Mononuclear cell (primary cell): ENCODE measurements around the gene VAPB. TPM values are rescaled to one million over a fixed set of nuclear protein-coding genes. Genes with fewer than 3 reads are reported as not detected.

ENCODE experiments used
- H3K27me3 ChIP-seq: 2 replicates; pipeline ENCODE4 v1.6.0; 2011; ENCODE audit warnings: low read length, control low read depth; ENCODE audit not compliant: insufficient read depth
- H3K4me1 ChIP-seq: 2 replicates; pipeline ENCODE4 v1.5.1; 2011; ENCODE audit warnings: mild to moderate bottlenecking, low read length, control low read depth; ENCODE audit not compliant: insufficient read depth
- H3K4me3 ChIP-seq: 2 replicates; pipeline ENCODE4 v1.5.1; 2011; ENCODE audit warnings: mild to moderate bottlenecking, low read length, moderate library complexity
- H3K9me3 ChIP-seq: 2 replicates; pipeline ENCODE4 v1.5.1; 2011; ENCODE audit warnings: low read depth, mild to moderate bottlenecking, control low read depth, low read length
- total RNA-seq: library from RNA; depleted of rRNA; stranded (reverse); fragments of >200 nt; gene quantifications from one replicate; pipeline ENCODE4 v1.2.3, GENCODE V29; 2012

VAPB gene
- total RNA-seq, 1 donor = 10.5 TPM

DNA sequence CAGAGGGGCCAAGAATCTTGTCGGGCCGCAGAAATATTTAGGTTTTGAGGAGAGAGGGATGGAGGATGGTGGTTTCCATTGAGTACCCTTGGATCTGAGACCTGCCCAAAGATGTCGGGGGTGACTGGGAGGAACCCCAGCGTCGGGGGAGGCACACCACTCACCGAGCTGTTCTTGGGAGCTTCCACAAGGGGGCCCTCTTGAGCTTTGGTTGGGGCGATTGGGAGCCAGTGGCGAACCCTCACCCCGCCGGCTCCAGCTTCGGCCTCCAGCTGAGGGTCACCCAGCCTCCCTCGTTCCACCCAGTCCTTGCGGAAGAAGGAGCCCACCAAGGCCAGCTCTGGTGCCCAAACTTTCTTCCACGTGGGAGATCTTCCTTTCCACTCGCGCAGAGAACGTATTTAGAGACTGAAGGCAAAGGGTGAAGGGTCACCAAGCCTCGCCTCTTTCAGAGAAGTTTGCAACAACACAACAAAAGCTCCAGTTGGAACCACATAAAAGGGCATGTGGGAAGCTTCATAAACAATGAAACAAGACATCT lies 92.5 kb downstream of the VAPB start:
- no peaks in the 10 kb centered on the region for H3K27me3 ChIP-seq
- no peaks in the 10 kb centered on the region for H3K4me1 ChIP-seq
- H3K4me3 ChIP-seq = no peak overlapping the region
- H3K9me3 ChIP-seq = peaks cover 9% of the 10 kb centered on the region

DNA sequence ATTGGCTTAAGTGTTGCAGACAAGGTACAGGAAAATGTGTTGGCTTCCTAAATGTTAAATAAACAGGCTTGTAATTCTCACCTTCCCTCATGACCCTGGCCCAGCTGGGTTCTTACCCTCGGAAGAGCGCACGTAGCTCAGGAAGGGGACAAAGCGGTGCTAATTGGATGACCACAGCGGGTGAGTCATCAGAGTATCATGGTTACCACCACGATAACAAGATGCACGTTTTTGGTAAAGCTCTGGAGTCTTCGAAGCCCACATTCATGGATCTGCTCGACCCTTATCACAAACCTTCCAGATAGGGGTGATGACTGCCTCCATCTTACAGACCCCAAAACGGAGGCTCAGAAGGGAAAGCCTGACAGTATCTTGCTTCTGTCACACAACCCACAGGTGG lies 93.4 kb downstream of the VAPB start:
- no peak overlapping the region for H3K4me3 ChIP-seq
- no peaks in the 10 kb centered on the region for H3K4me1 ChIP-seq
- H3K9me3 ChIP-seq = peaks cover 15% of the 10 kb centered on the region
- no peaks in the 10 kb centered on the region for H3K27me3 ChIP-seq

GRCh38 chr20:58483051-58483450 lies 94.0 kb downstream of the VAPB start:
- Histone ChIP-seq H3K27me3 (no peaks in the 10 kb centered on the region), H3K9me3 (peaks cover 15% of the 10 kb centered on the region), H3K4me3 (no peak overlapping the region)

GRCh38 chr20:58483470-58483869 lies 94.4 kb downstream of the VAPB start:
- H3K4me1 ChIP-seq = no peaks in the 10 kb centered on the region
- H3K9me3 ChIP-seq = peaks cover 15% of the 10 kb centered on the region
- no peaks in the 10 kb centered on the region for H3K27me3 ChIP-seq
- no peak overlapping the region for H3K4me3 ChIP-seq

More at GRCh38 chr20:58483051-58483450, 94.0 kb downstream of the VAPB start:
- H3K4me1 ChIP-seq = no peaks in the 10 kb centered on the region

DNA sequence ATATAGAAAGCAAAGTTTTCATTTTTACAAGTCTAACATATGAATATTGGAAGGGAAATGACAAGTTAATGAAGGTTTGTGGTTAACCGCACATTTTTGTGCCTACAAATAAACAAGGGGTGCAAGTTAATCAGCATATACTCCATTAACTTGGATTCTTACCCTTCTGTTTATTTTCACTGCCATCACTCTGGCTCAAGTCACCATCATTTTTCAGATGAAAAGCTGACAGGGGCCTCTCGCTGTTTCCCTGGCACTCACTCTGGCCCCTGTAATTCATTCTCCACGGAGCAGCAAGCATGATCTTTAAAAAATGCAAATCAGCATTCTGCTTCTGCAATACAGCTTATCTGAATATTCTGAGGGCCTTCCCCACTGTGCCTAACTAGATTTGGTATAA lies 96.4 kb downstream of the VAPB start:
- H3K27me3 ChIP-seq = no peaks in the 10 kb centered on the region
- H3K4me1 ChIP-seq = no peaks in the 10 kb centered on the region
- no peak overlapping the region for H3K4me3 ChIP-seq
- H3K9me3 ChIP-seq = peaks cover 15% of the 10 kb centered on the region

DNA sequence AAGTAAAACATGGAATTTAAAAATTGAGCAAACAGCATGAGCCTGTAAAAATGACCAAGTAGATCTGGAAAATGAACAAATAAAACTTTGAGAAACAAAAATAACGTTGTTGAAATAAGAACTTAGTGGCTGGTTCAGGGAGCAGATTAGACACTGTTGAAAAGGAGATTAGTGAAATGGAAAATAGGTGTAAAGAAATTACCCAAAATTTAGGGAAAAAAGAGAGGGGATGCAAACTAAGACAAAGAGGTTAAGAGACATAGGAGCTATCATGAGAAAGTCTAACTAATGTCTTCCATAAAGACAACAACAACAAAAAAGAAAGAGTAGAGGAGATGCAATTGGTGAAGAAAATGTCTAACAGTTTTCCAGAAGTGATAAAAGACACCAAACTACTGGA lies 97.2 kb downstream of the VAPB start:
- Histone ChIP-seq H3K27me3 (no peaks in the 10 kb centered on the region), H3K4me3 (no peak overlapping the region), H3K9me3 (peaks cover 15% of the 10 kb centered on the region), H3K4me1 (no peaks in the 10 kb centered on the region)

DNA sequence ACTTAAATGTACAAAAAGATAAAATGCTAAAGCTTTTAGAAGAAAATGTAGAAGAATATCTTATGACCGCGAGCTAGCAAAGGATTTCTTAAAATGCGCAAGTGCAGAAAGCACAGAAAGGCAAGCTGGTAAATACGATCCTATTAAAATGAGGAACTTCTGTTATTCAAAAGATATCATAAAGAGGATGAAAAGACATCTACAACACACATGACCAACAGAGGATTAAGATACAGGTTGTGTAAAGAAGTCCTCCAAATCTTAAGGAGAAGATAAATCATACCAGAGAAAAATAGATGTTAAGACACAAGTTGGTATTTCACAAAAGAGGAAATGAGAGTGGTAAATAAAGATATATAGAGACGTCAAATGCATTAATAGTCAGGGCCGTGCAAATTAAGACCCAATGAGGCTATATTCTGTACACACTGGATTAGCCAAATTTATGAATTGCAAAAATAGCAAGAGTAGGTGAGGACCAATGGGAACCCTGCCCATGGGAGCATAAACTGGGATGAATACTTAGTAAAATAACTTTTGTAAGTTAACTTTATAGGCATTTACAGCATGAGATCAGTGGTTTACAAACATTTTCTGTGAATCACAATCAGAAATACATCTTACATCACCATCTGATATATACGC lies 103.2 kb downstream of the VAPB start:
- H3K4me3 ChIP-seq = no peak overlapping the region
- H3K9me3 ChIP-seq = no peaks in the 10 kb centered on the region
- H3K27me3 ChIP-seq = no peaks in the 10 kb centered on the region
- no peaks in the 10 kb centered on the region for H3K4me1 ChIP-seq

- no peak overlapping the region for H3K4me3 ChIP-seq
- no peaks in the 10 kb centered on the region for H3K27me3 ChIP-seq
- no peaks in the 10 kb centered on the region for H3K4me1 ChIP-seq
- H3K9me3 ChIP-seq = no peaks in the 10 kb centered on the region
Measured at GRCh38 chr20:58492795-58493524, 103.9 kb downstream of the VAPB start.

DNA sequence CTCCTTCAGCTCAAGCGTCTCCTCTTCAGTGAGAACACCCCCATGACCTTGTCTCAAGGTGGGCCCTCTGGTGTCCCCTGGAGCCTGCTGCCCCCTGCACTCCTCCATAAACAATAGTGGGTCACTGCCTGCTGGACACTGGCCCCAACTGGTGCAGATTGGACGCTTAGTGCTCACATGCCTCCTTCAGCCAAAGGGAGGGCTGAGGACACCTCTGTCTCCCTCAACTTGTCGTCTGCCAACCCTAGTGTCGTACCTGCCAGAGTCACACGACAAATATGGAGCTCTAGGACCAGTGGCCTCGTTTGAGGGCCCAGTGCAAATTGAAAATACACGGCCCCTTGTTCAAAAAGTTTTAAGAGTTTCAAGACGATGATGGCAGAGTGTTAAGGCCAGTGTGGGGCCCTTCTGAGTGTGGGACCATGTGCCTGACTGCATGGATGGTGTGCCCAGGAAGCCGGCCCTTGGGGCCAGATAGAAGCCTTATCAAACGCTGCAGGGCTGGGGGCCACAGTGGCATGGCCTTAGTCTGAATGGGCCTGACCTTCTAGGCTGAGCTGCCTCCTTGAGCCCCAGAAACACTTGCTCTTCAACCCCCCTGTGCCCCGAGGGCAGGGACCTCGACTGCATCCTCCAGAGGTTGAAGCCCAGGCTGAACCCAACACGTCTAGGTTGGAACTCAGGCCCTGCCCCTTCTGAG lies 106.0 kb downstream of the VAPB start:
- no peaks in the 10 kb centered on the region for H3K9me3 ChIP-seq
- no peaks in the 10 kb centered on the region for H3K4me1 ChIP-seq
- no peak overlapping the region for H3K4me3 ChIP-seq
- H3K27me3 ChIP-seq = no peaks in the 10 kb centered on the region

DNA sequence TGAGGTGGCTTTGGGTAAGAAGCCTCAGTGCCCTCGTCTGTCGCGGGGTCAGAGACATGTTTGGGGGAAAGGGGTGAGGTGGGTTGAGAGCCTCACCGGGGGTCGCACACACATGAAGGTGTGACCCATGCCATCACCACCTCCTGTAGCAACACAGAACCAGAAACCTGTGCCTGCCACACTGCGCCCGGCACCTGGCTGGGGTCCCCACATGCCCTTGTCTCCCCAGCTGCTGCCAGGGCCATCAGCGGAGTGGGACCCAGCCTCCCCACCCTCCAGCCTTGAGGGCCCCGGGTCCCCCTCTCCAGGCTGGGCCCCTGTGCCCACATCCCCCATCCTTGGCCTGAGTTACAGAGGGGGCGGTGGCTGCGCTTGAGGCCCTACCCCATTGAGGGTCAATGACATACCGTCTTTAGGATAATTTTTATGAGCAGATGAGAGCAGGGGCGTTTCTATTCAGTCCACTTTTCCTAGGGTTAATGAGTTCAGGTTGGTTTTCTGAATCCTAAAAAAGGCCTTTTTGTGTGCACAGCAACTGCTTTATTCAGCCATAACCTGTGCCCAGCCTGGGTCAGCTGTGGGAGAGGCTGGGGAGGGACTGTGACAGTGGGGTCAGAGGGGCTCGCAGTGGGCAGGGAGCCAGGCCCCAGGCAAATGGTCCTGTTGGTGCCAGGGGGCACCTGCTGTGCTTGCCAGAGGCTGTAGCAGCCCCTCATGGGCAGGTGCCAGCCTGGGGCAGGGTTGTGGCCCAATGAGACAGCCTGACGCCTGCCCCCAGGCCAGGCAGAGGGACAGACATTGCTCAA lies 106.8 kb downstream of the VAPB start:
- H3K9me3 ChIP-seq = no peaks in the 10 kb centered on the region
- no peak overlapping the region for H3K4me3 ChIP-seq
- H3K4me1 ChIP-seq = no peaks in the 10 kb centered on the region
- no peaks in the 10 kb centered on the region for H3K27me3 ChIP-seq

DNA sequence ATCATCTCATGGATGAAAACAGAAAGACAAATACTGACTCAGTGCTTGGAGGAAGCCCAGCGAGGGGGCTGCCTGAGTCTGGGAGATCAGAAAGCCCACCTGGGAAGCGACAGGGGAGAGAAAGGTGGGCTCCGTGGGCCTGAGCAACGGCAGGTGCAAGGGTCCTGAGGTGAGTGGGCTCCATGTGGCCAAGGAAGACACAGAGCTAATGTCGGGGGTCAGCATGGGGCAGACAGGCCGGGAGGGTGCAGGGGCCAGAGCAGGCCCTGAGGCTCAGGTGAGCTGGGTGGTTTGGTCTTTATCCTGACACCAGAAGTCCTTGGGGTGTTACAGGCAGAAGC lies 107.4 kb downstream of the VAPB start:
- Histone ChIP-seq H3K27me3 (no peaks in the 10 kb centered on the region), H3K4me3 (no peak overlapping the region), H3K4me1 (no peaks in the 10 kb centered on the region), H3K9me3 (no peaks in the 10 kb centered on the region)

DNA sequence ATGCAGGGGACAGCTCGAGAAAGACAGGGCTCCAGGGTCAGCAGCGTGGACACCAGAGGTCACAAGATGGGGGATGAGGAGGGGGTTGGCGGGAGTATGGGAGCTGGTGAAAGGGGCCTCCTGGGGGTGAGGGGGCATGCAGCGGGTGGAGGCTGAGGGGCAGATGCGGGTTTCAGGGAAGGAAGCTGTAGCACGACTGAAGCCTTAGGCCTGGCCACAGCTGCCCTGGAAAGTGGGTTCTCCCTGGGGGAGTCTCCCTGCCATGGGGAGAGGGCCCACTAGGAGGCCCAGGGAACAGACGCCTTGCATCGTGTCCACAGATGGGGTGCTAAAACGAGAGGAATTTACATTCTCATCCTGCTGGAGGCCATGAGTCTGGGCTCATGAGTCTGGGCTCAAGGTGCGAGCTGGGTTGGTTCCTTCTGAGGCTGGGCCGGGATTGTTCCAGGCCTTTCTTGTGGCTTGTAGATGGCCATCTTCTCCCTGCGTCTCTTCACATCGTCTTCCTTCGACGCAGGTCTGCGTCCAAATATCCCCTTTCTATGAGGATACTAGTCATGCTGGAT lies 108.1 kb downstream of the VAPB start:
- Histone ChIP-seq H3K4me1 (no peaks in the 10 kb centered on the region), H3K9me3 (no peaks in the 10 kb centered on the region), H3K4me3 (no peak overlapping the region), H3K27me3 (no peaks in the 10 kb centered on the region)

DNA sequence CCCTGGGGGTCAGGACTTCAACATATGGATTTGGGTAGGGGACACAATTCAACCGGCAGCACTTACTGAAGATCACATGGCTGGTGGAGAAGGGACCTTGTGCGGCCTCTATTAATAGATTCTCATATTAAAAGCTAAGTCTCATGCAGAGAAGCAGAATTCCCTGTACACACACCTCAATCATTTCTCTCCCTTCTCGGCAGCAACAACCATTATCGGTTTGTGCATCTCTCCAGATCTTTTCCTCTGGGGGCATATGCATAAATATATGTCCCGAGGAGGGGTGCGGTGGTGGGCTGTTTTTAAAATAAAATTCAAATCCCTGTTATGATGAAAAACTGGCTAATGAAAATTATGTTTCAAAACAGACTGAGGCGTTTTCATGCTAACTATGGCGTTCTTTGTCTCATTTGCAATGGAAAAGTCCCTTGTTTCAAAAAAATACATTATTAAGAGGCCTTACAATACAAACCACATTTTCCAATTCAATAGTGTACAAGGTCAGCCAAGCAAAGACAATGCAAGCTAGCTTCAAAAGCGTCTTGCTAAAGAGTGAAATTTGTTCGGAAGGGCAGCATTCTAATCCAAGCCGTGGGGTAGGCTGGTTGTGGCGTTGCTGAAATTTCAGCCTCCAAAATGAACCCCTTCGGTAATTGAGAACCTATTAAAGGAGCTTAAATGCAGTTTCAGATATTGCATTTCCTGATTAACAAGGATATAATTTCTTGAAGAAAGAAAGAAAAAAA lies 108.9 kb downstream of the VAPB start:
- H3K9me3 ChIP-seq = no peaks in the 10 kb centered on the region
- no peaks in the 10 kb centered on the region for H3K27me3 ChIP-seq
- no peaks in the 10 kb centered on the region for H3K4me1 ChIP-seq
- no peak overlapping the region for H3K4me3 ChIP-seq

- Histone ChIP-seq H3K9me3 (no peaks in the 10 kb centered on the region), H3K4me3 (no peak overlapping the region), H3K4me1 (no peaks in the 10 kb centered on the region), H3K27me3 (no peaks in the 10 kb centered on the region)
Measured at GRCh38 chr20:58498470-58499068, 109.5 kb downstream of the VAPB start.
